T-helper 17 cell (primary cell): ENCODE measurements around the gene GALNT5. TPM values are rescaled to one million over a fixed set of nuclear protein-coding genes. Genes with fewer than 3 reads are reported as not detected.
A peak's percentile ranks its signal among the peaks of the same experiment; 100 is the strongest.
"Not testable (repeated sequence)": the region's sequence is repeated elsewhere in the genome, so short reads cannot be mapped to it uniquely, and the experiment has no call there.

Source experiments
- ATAC-seq: fragments of 150-1000 bp; cut with Tn5 transposase; 2 replicates; pipeline ENCODE4 v1.10.0; 2021; ENCODE audit warnings: mild to moderate bottlenecking, moderate library complexity
- DNase-seq, 3 donors: peaks; one replicate each; pipeline versions ENCODE4 v3.0.0 to v3.0.0-alpha.2; 2020 to 2021
- H3K9me3 ChIP-seq: one replicate; pipeline ENCODE4 v1.7.0; 2013; ENCODE audit warnings: low read length, mild to moderate bottlenecking; ENCODE audit not compliant: control insufficient read depth, poor library complexity, severe bottlenecking
- H3K27ac Mint-ChIP-seq: one replicate; pipeline ENCODE4 v1.8.0; 2022; ENCODE audit warnings: mild to moderate bottlenecking, moderate library complexity, mixed read lengths
- H3K27me3 Mint-ChIP-seq: one replicate; pipeline ENCODE4 v1.8.0; 2022; ENCODE audit warnings: mixed read lengths
- H3K36me3 Mint-ChIP-seq: one replicate; pipeline ENCODE4 v1.8.0; 2022; ENCODE audit warnings: low read depth, mixed read lengths
- H3K4me1 Mint-ChIP-seq: one replicate; pipeline ENCODE4 v1.8.0; 2022; ENCODE audit warnings: mild to moderate bottlenecking, mixed read lengths
- H3K4me3 Mint-ChIP-seq: one replicate; pipeline ENCODE4 v1.8.0; 2022; ENCODE audit warnings: mild to moderate bottlenecking, moderate library complexity, mixed read lengths
- total RNA-seq, 4 donors: library from RNA in 2 of 4; stranded (reverse) in 2 of 4; gene quantifications; one replicate each; pipeline ENCODE4 v1.2.3 and lab custom pipeline; 2022 to 2026

GALNT5 gene
- total RNA-seq, 2 donors from 2014 or later: not detected

DNA sequence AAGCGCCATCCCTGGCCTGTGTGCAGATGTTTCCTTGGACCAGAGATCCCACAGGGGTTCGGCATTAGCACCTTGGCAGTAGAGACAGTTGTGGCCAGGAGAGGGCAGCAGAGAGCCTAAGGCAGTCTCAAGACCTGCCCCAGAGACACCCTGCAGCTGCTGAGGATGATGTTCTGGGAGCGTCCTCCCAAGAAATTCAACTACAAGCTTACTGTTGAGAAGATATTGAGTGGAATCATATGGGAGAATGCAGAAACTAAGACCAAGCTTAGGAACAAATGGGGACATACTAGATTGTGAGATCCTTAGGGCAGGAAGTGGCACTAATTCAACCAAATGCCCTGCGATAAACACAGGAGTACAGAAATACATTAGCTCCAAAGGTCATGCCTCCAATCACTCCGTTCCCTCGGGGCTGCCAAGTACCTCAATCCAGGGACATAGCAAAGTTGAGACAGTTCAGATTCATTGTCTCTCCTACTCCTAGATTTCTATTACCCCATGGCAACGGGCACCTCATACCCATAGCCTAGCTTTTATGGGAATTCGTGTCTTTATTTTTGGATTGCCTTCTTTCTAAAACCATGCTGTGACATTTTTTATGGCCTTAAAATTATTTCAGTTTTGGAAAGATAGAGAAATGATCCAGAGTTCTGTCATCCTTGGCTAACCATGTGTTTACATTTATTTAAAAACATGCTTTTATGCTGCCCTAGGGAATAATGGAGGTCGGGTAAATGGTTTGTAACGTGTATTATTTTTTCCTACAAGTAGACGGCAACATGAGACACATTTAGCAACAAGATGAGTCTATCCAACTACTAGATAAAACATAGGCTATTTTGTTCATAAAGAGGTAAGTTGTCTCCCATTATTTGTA is 70.4 kb downstream of the GALNT5 start:
- DNase-seq (peak; percentile 67 to 82 (median 69)), ATAC-seq (peak; percentile 98)
- Mint-ChIP-seq H3K27me3 (no peaks in the 10 kb centered on the region), H3K36me3 (peaks cover 2% of the 10 kb centered on the region), H3K4me3 (peak overlapping the region; percentile 75), H3K4me1 (peaks cover 27% of the 10 kb centered on the region), H3K27ac (peak overlapping the region; percentile 69)
- H3K9me3 ChIP-seq: no peaks in the 10 kb centered on the region

DNA sequence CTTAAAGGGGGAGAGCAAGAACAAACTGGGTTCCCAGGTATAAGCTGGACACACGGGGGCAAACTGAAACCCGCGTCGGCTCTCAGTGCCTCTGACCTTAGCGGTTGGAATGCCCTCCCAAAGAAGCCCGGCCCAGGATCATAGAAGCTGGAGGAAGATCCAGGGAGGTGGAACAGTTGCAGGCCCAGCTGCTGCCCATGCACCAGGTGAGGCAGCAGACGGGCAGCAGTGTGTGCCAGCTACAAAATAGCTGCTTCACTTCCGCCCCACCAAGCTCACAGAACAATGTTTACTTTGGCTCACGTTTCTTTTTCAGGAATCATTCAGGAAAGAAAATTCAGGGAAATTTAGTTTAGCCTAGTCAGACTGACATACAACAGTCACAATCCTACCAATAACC is 72.0 kb downstream of the GALNT5 start:
- Mint-ChIP-seq H3K36me3 (no peaks in the 10 kb centered on the region), H3K27ac (peak overlapping the region; percentile 53), H3K27me3 (no peaks in the 10 kb centered on the region), H3K4me3 (no peak overlapping the region), H3K4me1 (peaks cover 33% of the 10 kb centered on the region)
- H3K9me3 ChIP-seq: no peaks in the 10 kb centered on the region
- ATAC-seq (no peak), DNase-seq (no peak)

DNA sequence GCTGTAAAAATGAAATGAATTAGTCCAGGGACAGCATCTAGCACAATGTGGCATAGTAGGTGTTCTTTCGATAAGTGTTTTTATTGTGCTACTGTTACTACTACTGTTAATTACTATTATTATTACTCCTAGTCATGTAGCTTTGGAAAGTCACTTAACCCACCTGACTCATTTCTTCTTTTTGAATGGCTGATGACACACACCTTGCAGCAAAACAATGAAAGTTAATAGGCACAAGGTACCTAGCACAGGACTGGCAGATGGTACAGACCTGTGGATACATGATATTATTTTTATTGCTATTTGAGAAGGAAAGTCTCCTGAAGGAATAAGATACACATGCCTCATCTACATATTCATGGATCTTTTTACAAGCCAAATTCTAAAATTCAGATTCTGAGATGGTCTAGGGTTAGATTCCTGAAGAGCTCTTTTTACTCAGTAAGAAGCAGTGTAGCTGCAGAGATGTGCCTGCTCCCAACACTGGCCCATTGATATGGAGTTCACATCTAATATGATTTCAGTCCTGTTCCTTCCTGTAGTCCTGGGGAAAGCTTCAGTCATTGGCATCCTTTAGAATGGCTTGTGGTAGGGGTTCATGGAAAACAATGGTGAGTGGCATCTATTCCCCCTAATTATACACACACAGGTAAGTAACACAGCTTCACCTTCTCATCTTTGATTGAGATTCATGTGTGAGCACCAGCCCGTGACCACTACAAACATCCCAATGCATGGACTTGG is 76.0 kb downstream of the GALNT5 start:
- ATAC-seq: no peak
- H3K27me3 Mint-ChIP-seq: no peaks in the 10 kb centered on the region
- H3K36me3 Mint-ChIP-seq: no peaks in the 10 kb centered on the region
- peaks cover 42% of the 10 kb centered on the region for H3K4me1 Mint-ChIP-seq
- no peak overlapping the region for H3K4me3 Mint-ChIP-seq
- no peaks in the 10 kb centered on the region for H3K9me3 ChIP-seq
- H3K27ac Mint-ChIP-seq: no peak overlapping the region
- DNase-seq: no peak

DNA sequence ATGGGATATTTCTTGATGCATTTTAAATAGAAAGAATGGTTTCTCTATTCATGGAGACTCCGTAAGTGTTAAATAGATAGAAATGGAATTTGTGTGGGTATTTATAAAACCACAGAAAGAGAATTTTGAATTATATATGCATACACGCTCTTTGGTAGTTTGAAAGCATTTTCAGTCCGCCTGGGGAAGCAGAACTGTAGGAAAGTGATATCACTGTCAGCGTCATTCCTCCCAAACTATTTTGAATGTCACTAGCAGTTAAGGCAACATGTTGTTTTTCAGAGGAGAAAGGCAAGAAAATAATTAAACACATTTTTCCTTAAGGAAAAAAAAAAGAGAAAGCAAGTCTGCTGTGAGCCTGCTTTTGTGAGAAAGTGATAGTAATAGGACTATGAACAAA is 76.8 kb downstream of the GALNT5 start:
- no peak overlapping the region for H3K4me3 Mint-ChIP-seq
- no peaks in the 10 kb centered on the region for H3K36me3 Mint-ChIP-seq
- no peak for DNase-seq
- peaks cover 40% of the 10 kb centered on the region for H3K4me1 Mint-ChIP-seq
- no peak for ATAC-seq
- no peaks in the 10 kb centered on the region for H3K9me3 ChIP-seq
- no peaks in the 10 kb centered on the region for H3K27me3 Mint-ChIP-seq
- peak overlapping the region; percentile 75 for H3K27ac Mint-ChIP-seq

DNA sequence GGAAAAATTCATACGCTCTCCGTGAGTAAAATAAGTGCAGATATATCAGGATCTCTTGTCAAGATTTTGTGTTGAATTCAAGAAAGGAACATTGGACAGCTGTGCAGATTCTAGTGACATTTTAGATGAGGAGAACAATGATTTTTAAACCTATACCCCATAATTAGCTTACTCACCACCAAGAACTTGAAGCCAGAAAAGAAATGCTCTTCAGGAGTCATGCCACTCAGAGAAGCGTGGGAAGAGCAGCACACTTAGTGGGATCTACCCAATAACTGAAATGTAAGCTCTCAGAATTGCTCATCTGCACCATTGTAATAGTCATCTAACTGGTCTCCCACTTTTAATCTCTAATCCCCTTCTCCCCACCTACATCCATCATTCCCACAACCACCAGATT is 77.3 kb downstream of the GALNT5 start:
- Mint-ChIP-seq H3K27ac (peak overlapping the region; percentile 75), H3K4me1 (peaks cover 39% of the 10 kb centered on the region), H3K36me3 (no peaks in the 10 kb centered on the region), H3K27me3 (no peaks in the 10 kb centered on the region), H3K4me3 (peak overlapping the region; percentile 43)
- ATAC-seq (no peak), DNase-seq (no peak)
- H3K9me3 ChIP-seq: no peaks in the 10 kb centered on the region

DNA sequence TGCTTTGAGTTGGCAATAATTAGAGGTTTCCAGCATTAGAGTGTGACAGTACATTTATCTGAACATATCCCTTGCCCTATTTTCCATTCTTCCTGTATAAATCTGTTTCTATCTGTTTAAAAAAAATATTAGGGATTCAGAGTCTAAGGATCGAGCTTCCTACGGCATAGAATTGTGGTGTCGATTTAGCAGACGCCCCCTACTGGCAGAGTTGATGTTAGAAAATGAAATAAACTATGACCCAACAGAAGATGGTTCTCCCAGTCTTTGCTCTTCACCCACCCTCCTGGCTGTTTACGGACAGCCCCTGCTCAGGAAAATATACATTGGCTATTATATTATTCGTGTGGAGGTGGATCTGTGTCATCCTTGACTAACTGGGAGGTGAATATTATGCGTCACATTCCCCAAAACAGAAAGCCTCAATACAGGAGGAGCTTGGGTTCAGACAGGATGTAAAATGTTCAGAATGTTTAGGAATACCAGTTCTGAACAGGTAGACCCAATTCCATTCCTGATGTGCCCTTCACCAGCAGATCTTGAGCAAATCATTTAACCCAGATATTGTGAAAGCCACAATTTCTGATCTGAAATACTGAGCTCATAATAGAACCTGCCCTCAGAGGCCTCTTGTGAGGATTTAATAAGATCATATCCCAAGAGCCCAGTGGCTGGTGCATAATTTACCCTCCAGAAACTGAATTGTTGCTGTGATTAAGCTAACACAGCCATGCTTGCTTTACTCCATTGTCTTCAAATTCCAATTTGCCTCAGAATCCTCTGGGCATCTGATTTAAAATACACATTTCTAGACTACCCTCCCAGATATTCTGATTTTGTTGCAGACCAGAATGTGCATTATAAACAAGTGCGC is 78.9 kb downstream of the GALNT5 start:
- peak overlapping the region; percentile 75 for H3K27ac Mint-ChIP-seq
- peak overlapping the region; percentile 60 for H3K4me3 Mint-ChIP-seq

DNA sequence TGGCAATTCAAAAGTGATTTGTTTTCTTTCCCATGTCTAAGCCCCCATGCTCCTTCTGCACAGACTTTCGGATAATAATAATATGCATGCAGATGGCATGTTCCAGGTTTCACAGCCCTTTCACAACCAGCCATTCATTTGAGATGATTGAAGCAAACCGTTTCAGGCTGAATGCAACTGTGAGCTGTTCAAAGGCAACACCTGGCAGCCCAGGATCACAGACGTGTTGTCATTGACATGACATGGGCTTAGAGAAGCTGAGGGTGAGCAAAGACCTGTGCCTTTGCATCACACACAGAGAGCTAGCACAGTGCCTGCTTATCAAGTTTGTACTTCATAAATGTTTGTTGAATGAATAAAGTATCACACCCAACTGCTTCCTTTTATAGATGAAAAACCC is 80.5 kb downstream of the GALNT5 start:
- Mint-ChIP-seq H3K36me3 (peaks cover 4% of the 10 kb centered on the region), H3K4me3 (no peak overlapping the region), H3K27ac (no peak overlapping the region), H3K27me3 (no peaks in the 10 kb centered on the region), H3K4me1 (peaks cover 21% of the 10 kb centered on the region)
- DNase-seq: no peak
- peaks cover 4% of the 10 kb centered on the region for H3K9me3 ChIP-seq
- no peak for ATAC-seq

More for the DNA sequence above, 78.9 kb downstream of the GALNT5 start:
- no peaks in the 10 kb centered on the region for H3K27me3 Mint-ChIP-seq
- peaks cover 34% of the 10 kb centered on the region for H3K4me1 Mint-ChIP-seq
- ATAC-seq (peak; percentile 65), DNase-seq (peak in 2 of 3 donors; percentile 18 to 35)
- H3K9me3 ChIP-seq: no peaks in the 10 kb centered on the region
- no peaks in the 10 kb centered on the region for H3K36me3 Mint-ChIP-seq

DNA sequence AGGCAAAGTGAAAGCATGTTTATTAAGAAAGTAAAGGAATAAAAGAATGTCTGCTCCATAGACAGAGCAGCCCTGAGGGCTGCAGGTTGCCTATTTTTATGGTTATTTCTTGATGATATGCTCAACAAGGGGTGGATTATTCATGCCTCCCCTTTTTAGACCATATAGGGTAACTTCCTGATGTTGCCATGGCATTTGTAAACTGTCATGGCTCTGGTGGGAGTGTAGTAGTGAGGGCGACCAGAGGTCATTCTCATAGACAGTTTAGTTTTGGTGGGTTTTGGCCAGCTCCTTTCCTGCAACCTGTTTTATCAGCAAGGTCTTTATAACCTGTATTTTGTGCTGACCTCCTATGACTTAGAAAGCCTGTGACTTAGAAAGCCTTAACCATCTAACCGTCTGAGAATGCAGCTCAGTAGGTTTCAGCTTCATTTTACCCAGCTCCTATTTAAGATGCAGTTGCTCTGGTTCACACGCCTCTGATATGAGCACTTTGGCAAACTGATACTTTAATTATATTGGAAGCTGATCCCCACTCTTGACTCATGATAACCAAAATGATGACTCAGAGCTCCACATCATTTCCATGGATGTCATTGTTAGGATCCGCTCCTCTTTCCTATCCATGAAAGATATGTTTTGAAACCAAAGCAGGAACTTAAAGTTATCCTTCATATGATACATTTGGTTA is 82.6 kb downstream of the GALNT5 start:
- H3K4me1 Mint-ChIP-seq: peaks cover 11% of the 10 kb centered on the region
- DNase-seq (no peak), ATAC-seq (no peak)
- H3K27me3 Mint-ChIP-seq: no peaks in the 10 kb centered on the region
- no peak overlapping the region for H3K4me3 Mint-ChIP-seq
- H3K36me3 Mint-ChIP-seq: peaks cover 6% of the 10 kb centered on the region
- no peak overlapping the region for H3K27ac Mint-ChIP-seq
- peaks cover 4% of the 10 kb centered on the region for H3K9me3 ChIP-seq

DNA sequence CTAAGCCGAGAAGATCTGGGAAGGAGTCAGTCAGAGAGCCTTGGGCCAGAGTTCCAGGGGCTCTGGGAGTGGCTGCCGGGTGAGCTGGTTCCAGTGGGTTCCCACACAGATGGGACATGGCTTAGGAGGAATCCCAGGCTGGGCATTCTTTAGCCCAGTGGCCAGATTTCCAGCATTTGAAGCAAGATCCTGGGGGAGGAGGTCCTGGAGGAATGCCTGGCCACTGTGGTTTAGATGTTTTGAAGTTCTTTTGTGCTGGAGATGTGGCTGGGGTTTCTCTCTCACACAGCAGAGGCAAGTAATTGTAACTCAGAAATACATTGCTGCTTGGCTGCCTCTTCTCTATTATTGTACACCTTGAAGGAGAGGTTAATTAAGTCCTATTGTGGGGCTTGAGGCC is 83.9 kb downstream of the GALNT5 start:
- H3K9me3 ChIP-seq, H3K27me3 Mint-ChIP-seq, ATAC-seq, H3K4me3 Mint-ChIP-seq, H3K36me3 Mint-ChIP-seq, H3K4me1 Mint-ChIP-seq, DNase-seq, H3K27ac Mint-ChIP-seq: not testable (repeated sequence)

DNA sequence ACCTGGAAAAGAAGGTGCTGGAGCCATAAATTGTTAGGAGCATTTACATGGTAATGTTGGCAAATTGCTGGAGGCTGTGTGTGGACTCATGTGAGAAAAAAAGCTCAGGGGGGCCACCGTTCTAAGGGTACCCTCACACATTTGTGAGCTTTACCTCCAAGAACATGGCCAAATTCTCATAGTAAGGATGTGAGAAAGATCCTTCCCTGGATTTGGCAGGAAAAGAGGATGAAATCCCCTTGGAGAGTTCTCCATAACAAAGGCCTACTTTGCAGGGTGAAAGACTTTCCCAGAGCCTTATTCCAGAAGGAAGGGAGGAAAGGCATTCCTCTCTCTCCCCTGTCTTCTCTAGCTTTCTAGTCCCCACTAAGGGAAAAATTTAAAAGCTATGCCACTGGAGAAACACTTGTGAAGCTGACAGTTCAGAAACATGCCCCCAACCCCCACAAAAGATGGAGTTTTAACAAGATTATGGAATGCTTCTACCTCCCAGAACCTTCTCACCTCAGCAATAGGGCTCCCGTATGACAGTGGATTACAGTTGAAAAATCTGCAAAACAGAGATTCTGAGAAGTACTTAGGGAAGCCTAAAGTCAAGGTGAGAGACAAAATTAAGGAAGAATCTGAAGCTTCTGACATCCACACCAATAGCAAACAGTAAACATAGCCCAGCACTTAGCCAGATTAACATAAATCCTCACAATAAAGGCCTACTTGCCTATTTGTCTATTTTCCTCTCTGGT is 88.3 kb downstream of the GALNT5 start:
- no peaks in the 10 kb centered on the region for H3K27me3 Mint-ChIP-seq
- ATAC-seq: no peak
- no peak overlapping the region for H3K4me3 Mint-ChIP-seq
- H3K4me1 Mint-ChIP-seq: peaks cover 5% of the 10 kb centered on the region
- peaks cover 6% of the 10 kb centered on the region for H3K36me3 Mint-ChIP-seq
- H3K27ac Mint-ChIP-seq: no peak overlapping the region
- H3K9me3 ChIP-seq: peaks cover 7% of the 10 kb centered on the region
- DNase-seq: no peak

DNA sequence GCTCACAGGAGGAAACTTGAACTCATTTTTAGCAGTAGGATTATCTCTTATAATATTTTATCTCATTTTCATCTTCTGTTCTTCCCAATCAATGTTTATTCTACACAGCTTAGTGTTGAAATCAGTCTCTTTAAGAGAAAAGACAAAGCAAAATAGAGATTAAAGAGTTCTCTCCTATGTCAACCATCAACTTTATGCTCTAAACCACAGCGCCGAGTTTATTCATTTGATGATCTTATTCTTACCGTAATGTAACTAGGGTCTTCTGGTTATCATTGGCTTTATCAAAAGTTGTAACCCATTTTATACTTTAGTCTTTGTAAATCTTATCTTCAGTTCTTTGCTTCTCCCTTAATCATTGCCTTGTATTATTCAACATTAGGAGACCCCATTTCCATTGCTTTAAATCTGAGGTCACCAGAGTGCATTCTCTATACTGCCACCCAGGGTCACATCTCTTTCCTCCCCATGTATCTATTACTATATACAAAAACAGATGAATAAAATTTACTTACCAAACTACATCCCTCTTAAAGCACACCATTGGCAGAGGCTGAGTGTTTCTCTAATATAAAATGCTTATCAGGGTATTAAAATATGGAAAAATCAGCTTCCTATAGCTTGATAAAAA is 90.9 kb downstream of the GALNT5 start:
- Mint-ChIP-seq H3K4me3 (no peak overlapping the region), H3K4me1 (peaks cover 8% of the 10 kb centered on the region), H3K27ac (no peak overlapping the region), H3K36me3 (peaks cover 2% of the 10 kb centered on the region), H3K27me3 (no peaks in the 10 kb centered on the region)
- H3K9me3 ChIP-seq: peaks cover 3% of the 10 kb centered on the region
- DNase-seq: no peak
- no peak for ATAC-seq
